WERI-Rb-1 (cell line): ENCODE data around the gene RTN4R.

Experiments used
- DNase-seq: peaks from one replicate; pipeline ENCODE4 v3.0.0-alpha.2; 2020
- H3K27ac ChIP-seq: fragments of 250-450 bp; sonication (Bioruptor Pico); 2 replicates; pipeline ENCODE4 v1.5.1; 2020; ENCODE audit warnings: mild to moderate bottlenecking, moderate library complexity
- H3K27me3 ChIP-seq: fragments of 250-450 bp; sonication (Bioruptor Pico); 2 replicates; pipeline ENCODE4 v1.5.1; 2021; ENCODE audit warnings: mild to moderate bottlenecking, low read depth, moderate library complexity; ENCODE audit not compliant: insufficient read depth, severe bottlenecking
- H3K36me3 ChIP-seq: fragments of 250-450 bp; sonication (Bioruptor Pico); 2 replicates; pipeline ENCODE4 v1.5.1; 2020; ENCODE audit warnings: mild to moderate bottlenecking, moderate library complexity
- H3K4me3 ChIP-seq: 2 replicates; pipeline ENCODE4 v1.5.1; 2011; ENCODE audit warnings: low read depth, mild to moderate bottlenecking, control low read depth, low read length
- H3K9me3 ChIP-seq: fragments of 250-450 bp; sonication (Bioruptor Pico); 2 replicates; pipeline ENCODE4 v1.5.1; 2021; ENCODE audit warnings: mild to moderate bottlenecking, moderate library complexity; ENCODE audit not compliant: severe bottlenecking
- TF ChIP-seq, protein P1 (sequence below): IDR thresholded peaks from 2 replicates; pipeline ENCODE4 v1.5.1; 2011; ENCODE audit warnings: low read depth, mild to moderate bottlenecking, control low read depth, inconsistent platforms, low read length

RTN4R gene

DNA sequence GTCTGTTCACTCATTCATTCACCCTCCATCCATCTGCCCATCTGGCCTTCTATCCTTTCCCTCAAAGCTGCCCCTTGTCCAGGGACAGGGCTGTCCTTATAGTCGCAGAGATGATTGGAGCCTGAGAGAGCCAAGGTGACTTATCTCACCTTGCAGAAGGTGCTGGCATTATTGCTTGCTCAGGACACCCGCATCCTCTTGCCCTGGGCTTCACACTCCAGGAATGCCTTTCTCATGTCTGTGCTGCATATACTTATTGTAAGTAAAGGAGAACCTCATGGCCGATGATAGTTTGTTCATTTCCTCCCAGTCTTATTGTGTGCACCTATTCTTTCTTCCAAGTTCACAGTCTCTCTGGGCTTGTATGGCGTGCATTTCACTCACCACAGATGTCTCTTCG lies 68.2 kb downstream of the RTN4R start:
- TF ChIP-seq, protein P1, sequence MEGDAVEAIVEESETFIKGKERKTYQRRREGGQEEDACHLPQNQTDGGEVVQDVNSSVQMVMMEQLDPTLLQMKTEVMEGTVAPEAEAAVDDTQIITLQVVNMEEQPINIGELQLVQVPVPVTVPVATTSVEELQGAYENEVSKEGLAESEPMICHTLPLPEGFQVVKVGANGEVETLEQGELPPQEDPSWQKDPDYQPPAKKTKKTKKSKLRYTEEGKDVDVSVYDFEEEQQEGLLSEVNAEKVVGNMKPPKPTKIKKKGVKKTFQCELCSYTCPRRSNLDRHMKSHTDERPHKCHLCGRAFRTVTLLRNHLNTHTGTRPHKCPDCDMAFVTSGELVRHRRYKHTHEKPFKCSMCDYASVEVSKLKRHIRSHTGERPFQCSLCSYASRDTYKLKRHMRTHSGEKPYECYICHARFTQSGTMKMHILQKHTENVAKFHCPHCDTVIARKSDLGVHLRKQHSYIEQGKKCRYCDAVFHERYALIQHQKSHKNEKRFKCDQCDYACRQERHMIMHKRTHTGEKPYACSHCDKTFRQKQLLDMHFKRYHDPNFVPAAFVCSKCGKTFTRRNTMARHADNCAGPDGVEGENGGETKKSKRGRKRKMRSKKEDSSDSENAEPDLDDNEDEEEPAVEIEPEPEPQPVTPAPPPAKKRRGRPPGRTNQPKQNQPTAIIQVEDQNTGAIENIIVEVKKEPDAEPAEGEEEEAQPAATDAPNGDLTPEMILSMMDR = no peak
- no peak for DNase-seq
- no peak overlapping the region for H3K27ac ChIP-seq
- H3K36me3 ChIP-seq = no peaks in the 10 kb centered on the region
- no peaks in the 10 kb centered on the region for H3K9me3 ChIP-seq
- no peak overlapping the region for H3K4me3 ChIP-seq
- H3K27me3 ChIP-seq = no peaks in the 10 kb centered on the region

DNA sequence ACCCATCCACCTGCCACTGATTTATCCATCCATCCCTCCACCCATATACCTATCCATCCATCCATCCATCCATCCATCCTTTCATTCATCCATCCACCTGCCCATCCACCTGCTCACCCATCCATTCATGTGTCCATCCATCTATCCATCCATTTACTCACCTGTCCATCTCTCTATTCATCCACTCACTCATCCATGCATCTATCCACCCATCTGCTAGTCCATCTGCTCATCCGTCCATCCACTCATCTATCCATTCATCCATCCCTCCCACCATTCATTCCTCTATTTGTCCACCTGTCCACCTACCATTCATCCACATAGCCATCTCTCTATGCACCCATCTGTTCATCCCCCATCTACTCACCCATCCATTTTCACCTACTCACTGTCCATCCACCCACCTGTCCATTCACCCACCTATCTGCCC lies 68.7 kb downstream of the RTN4R start:
- TF ChIP-seq, protein P1 = no peak
- no peaks in the 10 kb centered on the region for H3K36me3 ChIP-seq
- H3K4me3 ChIP-seq = no peak overlapping the region
- no peak for DNase-seq
- H3K27me3 ChIP-seq = no peaks in the 10 kb centered on the region
- no peak overlapping the region for H3K27ac ChIP-seq
- no peaks in the 10 kb centered on the region for H3K9me3 ChIP-seq

DNA sequence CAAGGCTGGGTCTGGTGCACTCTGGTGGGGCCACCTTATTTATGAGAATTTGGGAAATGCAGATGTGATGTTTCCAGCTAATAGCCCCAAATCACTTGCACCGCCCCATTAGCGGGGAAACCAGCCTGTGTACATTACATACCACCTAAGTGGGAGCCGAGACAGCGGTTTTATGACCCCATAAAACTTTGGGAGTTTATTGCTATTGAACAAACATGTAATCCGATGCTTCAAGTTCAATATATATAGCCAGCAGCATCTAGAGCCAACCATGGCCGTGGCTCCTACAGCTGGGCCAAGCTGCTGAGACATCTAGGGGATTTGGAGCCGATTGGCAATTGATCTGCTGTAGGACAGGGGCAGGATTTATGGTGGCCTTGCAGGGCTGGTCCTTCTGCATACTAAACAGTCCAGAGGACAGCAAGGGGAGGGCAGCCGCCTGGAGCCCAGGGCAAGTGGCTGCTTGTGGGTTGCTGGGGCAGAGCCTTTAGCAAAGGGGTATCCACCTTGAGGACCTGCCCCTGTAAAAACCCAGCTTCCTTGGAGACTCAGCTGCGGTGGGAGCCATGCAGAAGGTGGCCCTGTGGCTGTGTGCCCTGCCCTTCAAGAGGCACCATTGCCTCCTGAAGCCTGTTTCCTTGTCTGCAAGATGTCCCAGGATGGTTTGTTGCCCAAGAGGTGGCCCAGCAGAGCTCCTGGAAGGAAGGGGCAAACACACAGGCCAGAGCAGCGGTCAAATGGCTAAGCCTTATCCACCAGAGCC lies 69.4 kb downstream of the RTN4R start:
- Histone ChIP-seq H3K4me3 (no peak overlapping the region), H3K27ac (no peak overlapping the region), H3K27me3 (no peaks in the 10 kb centered on the region), H3K36me3 (no peaks in the 10 kb centered on the region), H3K9me3 (no peaks in the 10 kb centered on the region)
- DNase-seq = no peak
- TF ChIP-seq, protein P1 = no peak

DNA sequence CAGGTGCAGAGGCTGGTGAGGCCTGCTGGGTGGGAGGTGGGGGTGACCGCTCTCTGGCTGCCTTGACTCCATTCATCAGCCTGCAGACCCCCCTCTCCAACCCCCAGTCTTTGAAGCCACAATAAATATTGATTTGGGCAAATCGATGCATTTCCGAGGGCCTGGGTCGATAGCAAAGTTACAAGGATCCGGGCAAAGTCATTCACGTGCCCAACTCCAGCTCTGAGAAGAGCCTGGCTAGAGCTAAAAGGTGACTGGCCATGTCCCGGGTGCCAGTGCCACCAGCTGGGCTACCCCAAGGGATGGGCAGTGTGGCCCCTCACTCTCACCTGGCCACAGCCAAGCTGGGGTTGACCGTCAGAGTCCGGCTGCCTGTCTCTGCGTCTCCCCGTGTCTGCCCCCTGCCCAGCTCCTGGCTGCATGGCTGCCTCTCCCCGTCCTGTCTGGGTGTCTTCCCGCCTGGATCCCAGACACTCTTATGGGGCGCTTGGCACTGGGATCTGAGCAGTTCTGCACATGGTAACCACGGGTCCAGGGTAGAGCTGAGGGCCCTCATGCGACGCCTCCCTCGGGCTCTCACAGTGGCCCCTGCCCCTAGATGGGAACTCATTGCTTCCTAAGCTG lies 70.6 kb downstream of the RTN4R start:
- DNase-seq = no peak
- no peak overlapping the region for H3K4me3 ChIP-seq
- no peaks in the 10 kb centered on the region for H3K27me3 ChIP-seq
- H3K9me3 ChIP-seq = no peaks in the 10 kb centered on the region
- TF ChIP-seq, protein P1 = no peak
- H3K36me3 ChIP-seq = no peaks in the 10 kb centered on the region
- H3K27ac ChIP-seq = no peak overlapping the region

DNA sequence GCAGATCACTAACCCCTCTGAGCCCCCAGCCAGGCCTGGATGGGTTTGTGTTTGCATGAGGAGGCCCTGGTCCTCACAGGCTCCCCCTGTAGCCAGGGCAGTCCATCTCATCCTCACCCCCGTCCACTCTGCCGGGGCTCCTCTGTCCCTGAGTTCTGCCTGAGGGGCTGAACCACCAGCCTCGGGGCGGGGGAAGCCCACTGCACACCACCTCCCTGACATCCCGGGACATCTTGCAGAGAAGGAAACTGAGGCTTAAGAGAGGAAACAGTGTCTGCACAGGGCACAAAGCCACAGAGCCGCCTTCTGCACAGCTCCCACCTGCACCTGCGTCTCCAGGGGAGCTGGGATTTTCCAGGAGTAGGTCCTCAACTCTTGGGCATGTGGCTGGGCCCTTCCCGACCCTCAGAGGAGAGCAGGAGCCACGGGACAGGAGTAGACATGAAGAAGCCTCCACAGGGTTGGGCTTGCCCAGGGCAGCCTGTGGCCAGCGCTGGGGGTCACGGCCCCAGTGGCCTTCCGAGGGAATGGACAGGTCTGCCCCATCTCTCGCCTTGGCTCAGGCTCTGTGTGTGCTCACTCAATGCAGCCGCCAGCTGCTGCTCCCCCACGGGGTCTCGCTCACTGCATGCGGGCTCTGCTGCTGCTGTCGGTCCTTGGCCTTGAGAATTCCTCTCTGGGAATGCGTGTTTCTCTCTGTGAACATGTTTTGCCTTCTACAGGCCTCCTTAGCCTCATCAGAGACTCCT lies 71.8 kb downstream of the RTN4R start:
- Histone ChIP-seq H3K36me3 (no peaks in the 10 kb centered on the region), H3K9me3 (no peaks in the 10 kb centered on the region), H3K4me3 (no peak overlapping the region), H3K27me3 (no peaks in the 10 kb centered on the region), H3K27ac (no peak overlapping the region)
- no peak for DNase-seq
- TF ChIP-seq, protein P1 = no peak
